Fibroblast of pulmonary artery (primary cell): ENCODE results near the gene TAF5L.

Experiments
- DNase-seq: peaks from one replicate; pipeline ENCODE4 v3.0.0-alpha.2; 2010; ENCODE audit warnings: low read depth
- H3K4me3 ChIP-seq: replicated peaks from 2 replicates; pipeline ENCODE4 v1.5.1; 2011; ENCODE audit warnings: low read depth, mild to moderate bottlenecking, control low read depth, low read length, moderate library complexity
- TF ChIP-seq, protein P1 (sequence below): IDR thresholded peaks from 2 replicates; pipeline ENCODE4 v1.5.1; 2011; ENCODE audit warnings: mild to moderate bottlenecking, control low read depth, low read length, inconsistent platforms; ENCODE audit errors: missing control alignments

The TAF5L gene

DNA sequence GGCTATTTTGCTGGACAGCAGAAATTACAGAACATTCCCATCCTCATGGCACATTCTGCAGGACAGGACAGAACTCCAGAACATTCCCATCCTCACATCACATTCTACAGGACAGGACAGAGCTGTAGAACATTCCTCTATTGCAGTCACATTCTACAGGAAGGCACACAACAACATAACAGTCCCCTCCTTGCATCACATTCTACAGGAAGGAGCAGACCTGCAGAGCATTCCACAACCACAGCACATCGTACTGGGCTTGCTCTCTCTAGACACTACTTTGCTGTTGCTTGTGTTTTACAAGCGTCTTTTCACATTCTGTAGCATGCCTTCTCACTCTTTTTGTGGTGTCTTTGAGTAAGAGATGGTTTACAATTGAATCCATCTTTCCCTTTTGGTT is 40.6 kb downstream of the TAF5L start:
- DNase-seq: peak; percentile 15
- no peak overlapping the region for H3K4me3 ChIP-seq
- TF ChIP-seq, protein P1, sequence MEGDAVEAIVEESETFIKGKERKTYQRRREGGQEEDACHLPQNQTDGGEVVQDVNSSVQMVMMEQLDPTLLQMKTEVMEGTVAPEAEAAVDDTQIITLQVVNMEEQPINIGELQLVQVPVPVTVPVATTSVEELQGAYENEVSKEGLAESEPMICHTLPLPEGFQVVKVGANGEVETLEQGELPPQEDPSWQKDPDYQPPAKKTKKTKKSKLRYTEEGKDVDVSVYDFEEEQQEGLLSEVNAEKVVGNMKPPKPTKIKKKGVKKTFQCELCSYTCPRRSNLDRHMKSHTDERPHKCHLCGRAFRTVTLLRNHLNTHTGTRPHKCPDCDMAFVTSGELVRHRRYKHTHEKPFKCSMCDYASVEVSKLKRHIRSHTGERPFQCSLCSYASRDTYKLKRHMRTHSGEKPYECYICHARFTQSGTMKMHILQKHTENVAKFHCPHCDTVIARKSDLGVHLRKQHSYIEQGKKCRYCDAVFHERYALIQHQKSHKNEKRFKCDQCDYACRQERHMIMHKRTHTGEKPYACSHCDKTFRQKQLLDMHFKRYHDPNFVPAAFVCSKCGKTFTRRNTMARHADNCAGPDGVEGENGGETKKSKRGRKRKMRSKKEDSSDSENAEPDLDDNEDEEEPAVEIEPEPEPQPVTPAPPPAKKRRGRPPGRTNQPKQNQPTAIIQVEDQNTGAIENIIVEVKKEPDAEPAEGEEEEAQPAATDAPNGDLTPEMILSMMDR: no peak

DNA sequence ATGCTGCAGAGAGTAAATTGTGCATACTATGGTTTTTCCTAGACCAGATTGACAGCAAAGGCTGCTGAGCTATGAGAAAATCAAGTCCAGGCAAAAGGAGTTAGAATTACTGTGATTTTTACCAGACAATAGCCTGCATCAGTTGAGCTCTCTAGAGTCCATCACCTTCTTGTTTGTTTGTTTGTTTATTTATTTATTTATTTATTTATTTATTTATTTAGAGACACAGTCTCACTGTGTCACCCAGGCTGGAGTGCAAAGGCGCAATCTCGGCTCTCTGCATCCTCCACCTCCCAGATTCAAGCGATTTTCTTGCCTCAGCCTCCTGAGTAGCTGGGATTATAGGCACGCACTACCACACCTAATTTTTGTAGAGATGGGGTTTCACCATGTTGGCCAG is 43.2 kb downstream of the TAF5L start:
- no peak overlapping the region for H3K4me3 ChIP-seq
- TF ChIP-seq, protein P1: no peak

DNA sequence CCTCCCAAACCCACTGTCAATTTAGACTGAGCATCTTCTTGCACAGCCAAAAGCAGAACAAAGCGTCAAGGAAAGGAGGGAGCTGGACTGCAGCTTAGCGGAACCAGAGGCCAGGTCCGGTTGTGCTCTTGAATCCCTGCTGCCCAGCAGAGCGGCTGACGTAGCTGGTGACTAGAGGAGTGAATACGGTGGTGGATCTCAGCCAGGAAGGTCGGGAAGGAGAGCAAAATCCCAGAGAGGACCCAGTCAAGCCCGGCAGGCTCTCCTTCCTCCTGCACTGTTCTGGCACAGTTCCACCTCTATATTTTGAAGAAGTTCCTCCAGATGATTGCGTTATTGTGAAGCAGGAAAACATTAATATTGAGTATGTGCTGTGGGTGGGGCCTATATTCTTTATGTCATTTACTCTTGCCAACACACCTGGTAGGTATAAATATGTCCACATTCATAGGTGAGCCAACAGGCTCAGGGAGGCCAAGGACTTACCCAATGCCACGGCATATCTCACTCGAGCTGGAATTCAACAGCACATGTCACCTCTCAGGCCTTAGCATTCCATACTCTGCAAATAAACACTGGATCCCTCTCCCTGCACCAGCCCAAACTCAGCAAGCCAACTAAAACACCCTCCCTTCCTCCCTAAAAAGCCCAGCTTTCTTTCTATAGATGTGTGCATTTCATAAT is 43.8 kb downstream of the TAF5L start:
- DNase-seq: peak; percentile 28
- TF ChIP-seq, protein P1: no peak
- H3K4me3 ChIP-seq: no peak overlapping the region

More for the DNA sequence above, 43.2 kb downstream of the TAF5L start:
- DNase-seq: no peak

DNA sequence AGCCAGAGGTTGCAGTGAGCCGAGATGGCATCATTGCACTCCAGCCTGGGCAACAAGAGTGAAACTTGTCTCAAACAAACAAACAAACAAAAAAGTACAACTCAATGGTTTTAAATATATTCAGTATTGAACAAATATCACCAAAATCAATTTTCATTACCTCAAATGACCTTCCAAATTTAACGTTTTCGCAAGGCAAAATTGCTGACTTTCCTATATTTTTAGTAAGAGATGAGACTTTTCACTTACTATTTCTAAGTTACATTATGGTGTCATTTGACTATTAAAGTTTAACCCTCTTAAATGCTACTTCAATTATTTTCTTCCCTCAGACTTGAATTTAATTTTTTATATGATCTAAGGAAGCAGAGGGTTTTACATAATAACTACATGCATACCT is 44.4 kb downstream of the TAF5L start:
- DNase-seq: no peak
- H3K4me3 ChIP-seq: no peak overlapping the region
- TF ChIP-seq, protein P1: no peak

DNA sequence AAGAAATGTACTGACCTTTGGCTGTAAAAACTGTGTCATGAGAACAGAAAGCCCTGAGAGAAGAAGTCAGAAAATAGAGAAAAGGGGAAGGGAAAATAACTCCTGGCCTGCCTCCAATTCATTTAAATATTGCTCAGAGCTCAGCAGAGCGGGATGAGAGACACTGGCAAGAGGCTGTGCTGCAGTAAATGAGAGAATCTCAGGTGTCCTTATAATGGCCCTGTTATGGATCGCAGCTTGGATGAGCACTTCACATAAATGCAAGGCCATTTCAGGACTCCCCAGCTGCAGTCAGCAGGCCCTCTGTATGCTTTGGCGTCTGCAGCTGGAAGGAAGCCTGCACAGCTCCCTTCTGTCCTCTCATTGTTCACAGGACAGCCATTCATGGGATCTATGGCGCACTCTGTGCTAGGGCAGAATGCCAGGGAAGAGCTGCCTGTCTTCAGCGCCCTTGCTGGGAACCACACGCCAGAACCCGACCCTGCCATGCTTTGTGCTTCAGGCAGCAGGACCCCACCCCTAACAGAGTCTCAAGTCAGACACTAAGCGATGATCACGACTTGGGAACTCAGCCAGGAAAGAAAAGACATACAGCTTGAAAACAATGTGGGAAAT is 46.8 kb downstream of the TAF5L start:
- peak overlapping the region; percentile 37 for H3K4me3 ChIP-seq
- TF ChIP-seq, protein P1: no peak
- peak; percentile 68 for DNase-seq

DNA sequence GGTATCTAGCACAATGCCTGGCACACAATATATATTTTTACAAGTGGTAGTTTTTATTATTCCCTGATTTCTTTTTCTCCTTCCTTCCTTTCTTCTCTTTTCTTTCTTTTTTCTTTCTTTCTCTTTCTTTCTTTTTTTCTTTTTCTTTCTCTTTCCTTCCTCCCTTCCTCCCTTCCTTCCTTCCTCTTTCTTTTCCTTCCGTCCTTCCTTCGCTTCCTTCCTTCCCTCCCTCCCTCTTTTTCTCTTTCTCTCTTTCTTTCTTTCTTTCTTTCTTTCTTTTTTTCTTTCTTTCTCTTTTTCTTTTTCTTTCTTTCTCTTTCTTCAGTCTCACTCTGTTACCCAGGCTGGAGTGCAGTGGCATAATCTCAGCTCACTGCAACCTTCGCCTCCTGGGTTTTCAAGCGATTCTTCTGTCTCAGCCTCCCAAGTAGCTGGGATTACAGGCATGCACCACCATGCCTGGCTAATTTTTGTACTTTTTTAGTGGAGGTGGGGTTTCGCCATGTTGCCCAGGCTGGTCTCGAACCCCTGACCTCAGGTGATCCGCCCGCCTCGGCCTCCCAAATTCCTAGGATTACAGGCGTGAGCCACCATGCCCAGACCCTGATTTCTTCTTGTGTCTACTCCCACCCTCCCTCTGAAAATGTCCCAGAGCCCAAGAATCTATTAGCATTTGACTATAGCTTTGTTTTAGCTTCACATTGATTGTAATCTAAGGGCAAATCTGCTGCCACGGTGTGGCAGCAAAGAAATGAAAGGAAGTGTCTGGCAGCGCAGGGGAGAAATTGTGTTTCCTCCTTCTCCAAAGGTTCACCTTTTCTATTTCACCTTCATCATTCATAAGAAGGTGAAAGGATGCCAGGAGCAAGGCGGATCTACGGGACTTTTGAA is 47.5 kb downstream of the TAF5L start:
- no peak for DNase-seq
- H3K4me3 ChIP-seq: no peak overlapping the region
- TF ChIP-seq, protein P1: no peak
